Stimulated activated CD4-positive, alpha-beta T cell treated with anti-CD3 and anti-CD28 coated beads, TNF-alpha, amount 100 ng/mL, for 1 hour (primary cell): Measurements from ENCODE around the gene HS3ST5.

ENCODE experiments used
- DNase-seq, 3 donors: peaks; one replicate each; pipeline ENCODE4 v3.0.0-alpha.2; 2020; ENCODE audit warnings: low read depth in 3 of 3, low spot score in 1 of 3

The HS3ST5 gene, protein sequence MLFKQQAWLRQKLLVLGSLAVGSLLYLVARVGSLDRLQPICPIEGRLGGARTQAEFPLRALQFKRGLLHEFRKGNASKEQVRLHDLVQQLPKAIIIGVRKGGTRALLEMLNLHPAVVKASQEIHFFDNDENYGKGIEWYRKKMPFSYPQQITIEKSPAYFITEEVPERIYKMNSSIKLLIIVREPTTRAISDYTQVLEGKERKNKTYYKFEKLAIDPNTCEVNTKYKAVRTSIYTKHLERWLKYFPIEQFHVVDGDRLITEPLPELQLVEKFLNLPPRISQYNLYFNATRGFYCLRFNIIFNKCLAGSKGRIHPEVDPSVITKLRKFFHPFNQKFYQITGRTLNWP

DNA sequence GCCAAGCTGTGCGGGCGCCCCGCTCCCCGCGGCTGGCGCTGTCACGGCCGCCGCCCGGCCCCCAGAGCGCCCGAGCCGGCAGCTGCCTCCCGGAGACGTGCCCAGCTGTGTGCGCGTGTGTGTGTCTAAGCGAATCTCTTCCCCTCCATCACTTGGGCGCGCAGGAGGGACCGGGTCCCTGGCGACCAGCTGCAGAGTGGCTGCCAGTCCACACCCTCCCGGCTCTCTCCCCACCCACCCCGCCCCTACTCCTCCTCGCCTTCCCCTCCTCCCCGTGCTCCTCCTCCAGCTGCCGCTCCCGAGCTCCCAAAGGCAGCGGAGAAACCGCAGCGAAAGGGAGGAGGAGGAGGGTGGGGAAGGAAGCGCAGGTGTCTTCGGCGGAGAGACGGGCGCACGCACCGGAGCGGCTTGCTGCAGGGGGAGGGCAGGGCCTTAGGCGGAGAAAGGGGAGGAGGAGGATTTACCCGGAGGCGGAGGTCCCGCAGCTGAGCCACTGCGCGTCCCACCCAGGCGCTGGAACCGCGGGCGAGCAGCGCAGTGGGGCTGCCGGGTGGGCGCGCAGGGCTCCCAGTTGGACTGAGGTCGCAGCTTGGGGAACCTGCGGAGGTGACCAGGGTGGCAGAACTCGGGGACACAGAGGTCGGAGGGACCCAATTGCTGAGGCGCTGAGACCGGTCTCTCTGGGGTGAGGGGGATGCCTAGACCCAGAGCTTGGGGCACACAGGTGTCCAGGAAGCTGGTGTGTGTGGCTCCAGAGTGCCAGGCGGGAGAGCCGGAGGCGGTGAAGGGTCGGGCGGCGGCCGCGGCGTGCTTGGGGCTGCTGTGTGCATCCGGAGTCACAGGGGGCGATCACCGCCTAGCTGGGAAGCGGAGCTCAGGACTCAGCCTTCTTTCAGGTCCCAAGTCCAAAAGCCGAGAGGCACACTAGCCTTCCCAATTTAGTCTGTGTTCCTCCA is at the start of gene HS3ST5:
Gene HS3ST5 (minus strand): TSS at position 198 of the 956 bp plus-strand sequence. CDS start 280,178 bp downstream, outside the sequence.
- DNase-seq = no peak

- DNase-seq = no peak
These were observed 47.4 kb upstream of the HS3ST5 start for GRCh38 chr6:114390176-114390575.

GRCh38 chr6:114389111-114389510 is 46.3 kb upstream of the HS3ST5 start:
- no peak for DNase-seq

GRCh38 chr6:114382406-114382805 is 39.6 kb upstream of the HS3ST5 start:
- no peak for DNase-seq

DNA sequence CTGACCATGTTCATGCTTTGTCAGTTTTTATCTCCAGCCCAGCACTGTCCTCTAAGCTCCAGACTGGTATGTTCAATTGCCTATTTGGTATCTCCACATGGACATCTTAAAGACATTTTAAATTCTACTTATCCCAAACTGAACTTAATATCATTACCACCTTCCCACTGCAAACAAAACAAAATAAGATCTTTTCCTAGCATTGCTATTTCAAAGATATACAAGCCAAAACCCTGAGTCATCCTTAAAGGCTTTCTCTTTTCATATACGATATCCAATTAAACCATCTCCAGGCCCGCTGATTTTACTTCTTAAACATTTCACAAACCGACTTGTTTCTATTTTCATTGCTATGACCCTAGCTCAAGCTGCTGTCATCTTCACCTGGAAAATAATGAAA is 35.1 kb upstream of the HS3ST5 start:
- DNase-seq = no peak

GRCh38 chr6:114376611-114377175 is 33.9 kb upstream of the HS3ST5 start:
- DNase-seq = no peak

DNA sequence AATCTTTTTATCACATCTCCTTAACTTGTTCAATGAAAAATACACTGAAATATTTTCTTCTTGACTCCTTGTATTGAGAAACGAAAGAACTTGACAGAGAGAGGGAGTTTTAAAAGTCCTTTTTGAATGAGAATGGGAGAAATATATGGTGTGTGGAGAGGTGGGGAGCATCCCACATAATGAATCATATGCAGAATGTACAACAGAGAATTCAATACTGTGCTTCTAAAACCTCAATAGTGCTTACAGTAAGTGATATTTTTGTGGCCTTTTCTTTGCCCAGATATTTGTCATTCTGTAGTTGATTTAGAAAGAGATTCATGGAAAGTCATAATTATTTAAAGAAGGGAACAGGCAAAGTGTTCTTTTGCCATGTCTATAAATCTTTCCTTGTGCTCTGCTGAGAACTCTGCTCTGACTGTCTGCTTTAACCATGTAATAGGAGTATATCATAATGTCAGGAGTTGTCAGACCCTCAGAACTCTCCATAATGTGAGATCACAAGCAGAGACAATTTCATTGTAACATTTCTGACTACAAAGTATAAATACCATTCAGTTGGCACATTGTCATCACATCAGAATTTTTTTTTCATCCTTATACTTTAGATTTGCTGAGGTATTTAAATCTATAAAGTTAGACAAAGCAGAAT is 32.8 kb upstream of the HS3ST5 start:
- DNase-seq = no peak

GRCh38 chr6:114367315-114367961 is 24.6 kb upstream of the HS3ST5 start:
- DNase-seq = no peak

DNA sequence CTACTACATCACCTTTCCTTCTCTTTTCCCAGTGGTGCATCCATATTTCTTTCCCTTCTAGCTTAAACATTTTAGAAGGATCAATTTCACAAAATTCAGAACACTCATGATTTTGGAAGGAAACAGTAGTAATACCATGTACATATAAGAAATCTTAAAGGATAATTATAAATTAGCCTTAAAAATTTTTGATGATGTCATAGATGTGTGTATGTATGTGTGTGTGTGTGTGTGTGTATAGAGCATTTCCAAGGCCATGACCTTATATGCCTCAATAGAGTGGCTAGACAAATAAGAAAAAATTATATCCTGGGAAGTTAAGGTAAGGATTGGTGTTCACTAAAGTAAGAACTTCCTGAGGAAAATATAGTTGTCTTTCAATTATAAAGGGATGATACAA is 24.1 kb upstream of the HS3ST5 start:
- DNase-seq = no peak

- no peak for DNase-seq
These were observed 21.5 kb upstream of the HS3ST5 start for GRCh38 chr6:114364301-114364700.

DNA sequence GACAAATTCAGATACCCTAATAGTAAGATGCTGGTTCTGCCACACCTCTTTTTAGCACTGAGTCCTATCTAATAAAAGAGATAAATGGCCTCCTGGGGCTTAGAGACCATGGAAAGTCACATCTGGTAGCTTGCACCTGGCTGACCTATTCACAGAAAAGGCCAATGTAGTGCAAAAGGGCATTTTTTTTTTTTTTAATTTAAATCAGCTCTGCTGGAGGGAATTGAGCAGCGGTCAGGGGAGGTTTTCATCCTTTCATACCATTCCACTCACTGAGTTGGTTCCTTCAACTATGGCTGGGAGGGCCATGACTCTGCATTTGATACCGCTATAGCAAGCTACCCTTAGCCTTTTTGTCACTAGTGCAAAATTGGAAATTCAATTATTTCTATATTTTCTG is 20.1 kb upstream of the HS3ST5 start:
- no peak for DNase-seq

- DNase-seq = no peak
These were observed 19.6 kb upstream of the HS3ST5 start for GRCh38 chr6:114362396-114362795.

- no peak for DNase-seq
These were observed 18.2 kb upstream of the HS3ST5 start for GRCh38 chr6:114361036-114361435.

- DNase-seq = no peak
These were observed 12.5 kb upstream of the HS3ST5 start for GRCh38 chr6:114355300-114355699.

- DNase-seq = no peak
These were observed 11.7 kb upstream of the HS3ST5 start for GRCh38 chr6:114354482-114354881.

- no peak for DNase-seq
These were observed 3.6 kb upstream of the HS3ST5 start for GRCh38 chr6:114346451-114346850.

DNA sequence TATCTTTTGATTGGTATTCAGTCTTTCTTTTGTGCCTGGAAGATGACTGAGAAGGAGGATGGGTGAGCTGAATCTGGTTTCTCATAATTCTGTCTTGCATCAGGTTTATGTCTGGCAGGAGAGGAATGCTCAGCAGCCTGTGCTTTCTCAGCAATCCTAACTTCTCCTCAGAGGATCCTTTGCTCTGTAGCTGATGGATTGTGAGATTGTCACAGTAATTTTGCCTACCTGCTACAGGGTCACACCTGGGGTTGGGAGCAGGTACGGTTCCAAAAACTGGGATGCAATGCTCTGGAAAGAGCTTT is 2.1 kb upstream of the HS3ST5 start:
- no peak for DNase-seq

DNA sequence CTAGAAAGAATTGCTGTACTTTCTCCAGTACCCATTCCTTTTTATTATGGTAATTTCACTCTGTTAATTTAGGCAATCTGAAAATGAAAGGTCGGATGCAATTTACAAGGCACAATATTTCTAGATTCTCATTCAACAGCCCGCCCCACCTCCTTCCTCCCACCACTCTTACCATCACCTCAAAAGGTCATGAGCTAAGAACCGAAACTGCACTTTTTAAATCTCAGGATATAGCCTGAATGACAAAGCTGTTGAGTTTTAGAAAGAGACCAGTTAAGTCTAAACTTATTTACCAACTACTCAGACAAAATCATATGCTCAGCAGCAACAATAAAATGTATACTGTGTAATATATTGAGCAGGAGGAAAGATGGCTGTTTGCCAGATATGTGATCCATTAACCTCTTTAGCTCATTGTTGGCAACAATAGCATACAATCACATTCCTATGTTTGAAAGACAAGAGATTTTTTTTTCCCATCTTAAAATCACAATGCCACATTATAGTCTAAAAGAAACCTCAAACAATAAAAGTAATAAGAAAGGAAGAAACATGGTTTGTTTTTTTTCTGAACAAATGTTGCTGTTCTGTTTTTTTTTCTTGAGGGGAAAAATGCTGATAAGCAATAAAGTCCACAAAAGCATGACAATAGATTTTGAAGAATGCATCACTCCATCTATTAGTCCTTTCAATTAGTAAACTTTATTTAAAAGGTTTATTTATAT is 1.6 kb upstream of the HS3ST5 start:
- no peak for DNase-seq

GRCh38 chr6:114343782-114344144 is 940 bp upstream of the HS3ST5 start:
- no peak for DNase-seq

DNA sequence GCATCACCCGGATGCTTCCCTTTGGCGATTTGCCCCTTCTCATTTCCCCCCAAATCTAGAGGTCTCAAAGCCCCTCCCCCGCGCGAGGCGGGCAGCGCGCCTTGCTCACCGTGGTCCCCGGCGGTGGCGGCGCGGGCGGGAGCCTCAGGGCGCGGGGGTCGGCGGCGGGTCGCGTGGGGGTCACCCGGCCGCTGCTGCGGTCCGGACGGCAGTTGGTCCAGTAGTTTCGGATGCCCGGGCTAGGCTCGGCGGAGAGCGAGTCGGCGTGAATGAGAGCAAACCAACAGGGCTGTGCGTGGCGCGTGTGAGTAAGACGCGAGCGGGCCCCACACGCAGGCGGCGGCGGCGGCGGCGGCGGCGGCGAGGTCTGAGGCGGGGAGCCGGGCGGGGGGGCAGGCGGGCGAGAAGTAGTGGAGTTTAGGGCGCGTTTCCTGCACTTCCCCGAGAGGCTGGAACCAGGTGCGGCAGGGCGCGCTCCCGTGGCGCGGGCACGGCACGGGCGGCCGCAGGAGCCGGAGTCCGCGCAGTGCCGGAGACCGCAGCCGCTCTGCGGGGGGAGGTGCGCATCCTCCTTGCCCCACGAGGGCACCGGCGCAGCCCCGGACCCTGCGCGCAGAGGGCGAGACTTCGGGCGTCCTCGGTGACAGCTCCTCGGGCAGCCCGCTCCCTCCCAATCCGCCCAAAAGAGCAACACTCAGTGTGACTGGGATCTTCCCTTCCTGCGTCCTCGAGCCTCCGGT is 567 bp downstream of the HS3ST5 start:
- DNase-seq = no peak
